Limb (tissue), 2 donors: ENCODE measurements around the gene PDGFD.

Experiments
- DNase-seq, 2 donors: peaks; one replicate each; pipeline ENCODE4 v3.0.0-alpha.2; 2016; ENCODE audit errors: extremely low spot score in 2 of 2

PDGFD gene

DNA sequence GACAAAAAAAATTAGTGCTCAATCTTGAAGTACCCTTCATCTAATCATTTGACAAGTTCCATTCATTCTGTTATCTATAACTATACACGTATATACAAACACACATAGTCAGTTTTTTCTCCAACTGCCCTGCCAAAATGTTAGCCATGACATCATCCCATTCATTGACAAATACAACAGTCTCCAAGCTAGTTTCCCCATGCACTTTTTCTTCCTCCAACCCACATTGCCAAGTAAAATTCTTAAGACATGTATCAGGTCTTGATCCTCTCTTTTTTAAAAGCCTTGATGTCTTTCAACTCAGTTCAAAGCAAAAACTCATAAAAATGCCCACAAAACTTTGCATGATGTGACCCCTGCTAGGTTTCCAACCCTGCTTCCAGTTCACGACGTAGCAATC, 69.4 kb downstream of the PDGFD start:
- DNase-seq, result no peak

DNA sequence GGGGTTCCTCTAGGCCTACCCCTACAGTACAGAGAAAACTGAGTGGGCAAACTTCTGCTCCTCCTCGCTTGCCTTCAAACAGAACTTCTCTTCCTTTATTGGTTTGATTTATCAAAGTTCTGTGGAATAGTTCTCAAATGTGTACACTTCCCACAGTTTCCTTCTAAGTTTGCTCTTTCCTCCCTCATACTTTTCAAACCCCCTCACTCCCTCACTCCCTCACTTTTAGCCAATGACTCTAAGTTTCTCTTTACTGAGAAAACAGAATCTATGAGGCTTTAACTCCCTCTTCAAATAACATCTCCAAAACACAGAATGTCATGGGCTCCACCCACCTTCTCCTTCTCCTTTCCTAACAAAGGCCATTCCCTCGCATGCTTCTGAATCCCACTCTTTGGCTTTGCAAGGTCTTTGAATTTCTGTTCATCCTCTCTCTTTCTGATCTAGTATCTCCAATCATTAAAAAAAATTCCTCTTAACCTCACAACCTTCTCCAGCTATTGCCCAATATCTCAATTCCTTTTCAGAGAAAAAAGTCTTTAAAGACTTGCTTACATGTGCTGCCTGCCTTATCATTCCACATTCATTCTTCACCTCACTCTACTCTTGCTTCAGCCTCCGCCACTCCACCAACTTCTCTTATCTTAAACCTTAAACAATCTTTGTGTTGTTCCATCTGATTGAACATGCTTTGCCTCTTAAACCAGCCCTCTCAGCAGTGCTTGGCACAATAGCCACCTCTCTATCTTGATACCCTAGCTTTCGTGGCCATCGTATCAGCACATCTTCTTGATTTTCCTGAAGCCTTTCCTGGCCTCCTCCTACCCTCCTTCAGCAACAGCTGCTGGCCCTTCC, 70.3 kb downstream of the PDGFD start:
- DNase-seq, result no peak

- DNase-seq, result no peak
Measured at GRCh38 chr11:104092744-104093143, 71.2 kb downstream of the PDGFD start.

DNA sequence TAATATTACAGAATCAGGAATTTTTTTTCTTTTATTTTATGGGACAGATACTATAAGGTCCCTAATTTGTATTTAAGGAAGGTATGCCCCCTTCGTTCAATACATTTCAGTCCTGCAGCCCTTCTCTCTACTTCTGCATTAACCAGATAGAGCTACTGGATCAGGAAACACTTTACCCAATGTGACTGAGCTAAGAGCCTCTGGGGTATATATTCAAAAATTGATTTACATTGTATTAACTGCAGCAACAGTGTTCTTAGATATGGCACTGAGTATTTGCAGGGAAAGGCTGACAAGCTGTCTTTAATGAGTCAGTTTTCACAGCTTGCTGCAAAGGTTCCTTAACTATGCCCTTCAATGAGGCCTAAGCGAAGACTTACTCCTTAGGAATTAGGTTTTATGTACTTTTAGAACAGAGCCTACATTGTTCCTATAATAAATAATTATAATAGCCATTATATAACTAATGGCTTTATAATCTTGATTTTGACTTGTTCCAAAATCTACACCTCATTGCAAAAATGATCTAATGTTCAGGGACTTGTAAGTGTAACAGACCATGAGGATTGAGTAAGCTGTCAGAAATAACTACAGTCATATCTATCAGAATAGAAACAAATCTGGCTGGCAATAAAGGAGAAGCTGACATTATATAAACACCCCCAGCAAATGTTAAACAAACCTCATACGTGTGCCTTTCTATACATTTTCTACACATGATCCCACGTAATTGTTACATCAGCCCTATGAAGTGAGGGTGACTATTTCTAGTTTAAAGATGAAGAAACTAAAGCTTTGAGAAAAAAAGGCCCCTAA, 72.5 kb downstream of the PDGFD start:
- DNase-seq, result no peak

GRCh38 chr11:104090767-104091166, 73.2 kb downstream of the PDGFD start:
- peak; percentile 38 to 84 for DNase-seq

DNA sequence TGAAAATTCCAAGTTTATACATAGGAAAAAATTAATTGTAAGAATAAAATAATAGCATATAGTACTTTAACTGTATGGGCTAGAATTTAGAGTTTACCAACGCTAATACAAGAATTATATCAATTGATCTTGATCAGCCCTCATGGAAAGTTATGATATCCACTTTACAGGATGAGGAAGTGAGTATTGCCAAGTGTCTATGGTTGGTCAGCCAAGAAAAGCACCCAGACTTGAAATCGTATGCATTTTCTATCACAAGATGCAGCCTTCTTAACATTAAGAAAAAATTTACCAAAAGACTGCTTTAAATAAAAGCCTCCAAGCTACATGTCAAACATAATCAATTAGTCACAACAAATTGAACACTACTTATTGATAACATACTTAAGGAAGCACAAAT, 74.5 kb downstream of the PDGFD start:
- no peak for DNase-seq

- no peak for DNase-seq
Measured at GRCh38 chr11:104086621-104087020, 77.3 kb downstream of the PDGFD start.

GRCh38 chr11:104078995-104079394, 85.0 kb downstream of the PDGFD start:
- DNase-seq, result no peak

GRCh38 chr11:104078245-104078644, 85.7 kb downstream of the PDGFD start:
- no peak for DNase-seq

GRCh38 chr11:104076455-104076854, 87.5 kb downstream of the PDGFD start:
- no peak for DNase-seq

GRCh38 chr11:104075706-104076105, 88.2 kb downstream of the PDGFD start:
- no peak for DNase-seq

- no peak for DNase-seq
Measured at GRCh38 chr11:104075091-104075490, 88.9 kb downstream of the PDGFD start.

GRCh38 chr11:104073950-104074705, 89.8 kb downstream of the PDGFD start:
- no peak for DNase-seq

DNA sequence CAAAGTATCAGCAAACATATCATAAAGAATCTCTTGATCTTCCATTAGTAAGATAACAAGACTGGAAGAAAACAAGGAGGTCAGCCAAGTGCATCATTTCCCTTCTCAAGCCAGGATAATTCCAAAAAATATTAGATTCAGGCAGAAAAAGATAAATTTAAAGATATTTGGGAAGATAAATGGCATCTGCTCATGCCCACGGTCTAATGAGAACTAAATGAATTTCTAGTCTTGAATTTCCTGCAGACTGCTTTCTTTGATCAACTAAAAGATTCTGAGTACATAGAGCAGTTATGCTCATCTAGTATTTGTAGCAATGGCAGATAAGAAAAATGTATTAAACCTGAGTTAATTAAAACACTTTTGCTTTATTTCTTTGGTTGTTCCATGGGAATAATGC, 96.4 kb downstream of the PDGFD start:
- DNase-seq, result no peak

DNA sequence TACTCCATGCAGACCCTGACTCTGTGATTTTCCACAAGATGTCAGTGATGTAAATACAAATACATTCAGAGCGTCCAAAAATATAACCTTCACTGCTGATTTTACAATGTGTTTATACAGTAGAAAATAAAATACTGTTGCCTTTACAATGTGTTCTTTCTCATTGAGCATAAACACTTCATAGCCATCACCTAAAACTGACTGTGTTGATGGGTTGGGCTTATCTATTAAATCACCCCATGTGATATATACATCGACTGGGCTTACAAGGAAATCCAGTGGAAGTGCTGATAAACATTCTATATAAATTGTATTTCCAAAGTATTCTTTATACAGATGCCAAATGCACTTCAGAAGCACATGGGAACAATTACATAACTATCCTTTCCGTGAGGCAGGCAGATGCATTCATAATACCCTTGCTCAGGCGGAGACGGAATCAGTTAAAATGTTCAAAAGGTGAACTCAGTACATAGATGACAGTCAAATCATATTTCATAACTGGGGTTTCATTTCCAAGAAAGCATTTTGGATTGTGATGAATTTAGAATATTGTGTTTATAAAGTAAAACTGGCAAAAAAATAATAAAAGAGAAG, 99.8 kb downstream of the PDGFD start:
- DNase-seq, result no peak

GRCh38 chr11:104061853-104062521, 102.0 kb downstream of the PDGFD start:
- DNase-seq, result no peak

GRCh38 chr11:104060820-104061219, 103.1 kb downstream of the PDGFD start:
- no peak for DNase-seq

- DNase-seq, result no peak
Measured at GRCh38 chr11:104060004-104060794, 103.7 kb downstream of the PDGFD start.

DNA sequence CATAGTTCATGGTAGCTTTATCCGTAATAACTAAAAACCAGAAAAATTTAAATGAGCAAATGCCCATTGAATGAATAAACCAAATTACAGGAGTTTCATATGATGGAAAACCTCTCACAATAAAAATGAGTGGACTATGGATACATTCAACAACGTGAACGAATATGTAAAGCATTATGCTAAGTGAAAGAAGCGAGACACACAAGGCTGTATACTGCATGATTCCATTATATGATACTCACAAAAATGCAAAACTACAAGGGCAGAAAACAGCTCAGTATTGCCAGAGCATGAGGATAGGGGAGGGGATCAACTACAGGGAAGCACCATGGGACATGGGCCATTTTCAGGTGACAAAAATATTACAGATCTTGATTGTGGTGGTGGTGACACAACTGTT, 105.3 kb downstream of the PDGFD start:
- DNase-seq, result no peak

- no peak for DNase-seq
Measured at GRCh38 chr11:104057908-104058307, 106.0 kb downstream of the PDGFD start.
